Measurements from ENCODE around the gene GPR15LG.

DNA sequence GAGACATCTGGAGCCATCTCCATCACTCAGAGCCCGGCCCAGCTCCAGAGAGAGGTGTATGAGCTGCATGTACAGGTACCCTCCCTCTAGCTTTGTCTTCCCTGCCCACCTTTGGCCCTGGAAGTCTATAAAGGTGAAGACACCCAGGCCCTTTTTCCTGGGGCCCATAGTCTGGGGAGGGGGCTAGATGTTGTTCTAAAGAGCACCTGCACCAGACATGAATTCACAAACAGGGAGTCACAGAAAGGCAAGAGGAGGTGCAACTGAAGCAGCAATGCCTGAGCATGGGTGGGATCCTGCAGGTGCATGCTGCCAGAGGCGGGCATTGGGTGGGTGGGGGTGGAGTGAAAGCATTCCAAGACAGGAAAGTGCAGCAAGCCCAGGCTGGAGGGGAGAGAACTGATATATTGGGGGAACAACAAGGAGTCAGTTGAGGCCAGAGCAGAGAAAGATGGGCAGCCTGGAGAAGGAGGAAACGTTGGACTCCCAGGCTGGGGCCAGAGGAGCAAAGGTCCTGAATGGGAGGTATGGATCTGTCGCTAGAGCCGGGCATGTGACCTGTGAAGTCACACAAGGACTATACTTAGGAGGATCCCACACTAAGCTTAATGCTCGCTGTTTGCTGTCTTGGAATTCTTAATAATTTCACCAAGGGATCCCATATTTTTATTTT lies 32.4 kb downstream of the GPR15LG start:
- TF ChIP-seq ZNF274 (IDR thresholded peaks at IDR 0.05; ENCODE audit: low read length) (no peak), ZNF274 (tag by site-specific recombination; IDR thresholded peaks at IDR 0.05; ENCODE audit: borderline replicate concordance) (no peak), ZNF350 (tag by site-specific recombination; IDR thresholded peaks at IDR 0.05) (no peak), ZNF423 (tag by site-specific recombination; IDR thresholded peaks at IDR 0.05) (no peak), ZNF660 (tag by site-specific recombination; IDR thresholded peaks at IDR 0.05) (no peak), GLIS1 (tag by site-specific recombination; IDR thresholded peaks at IDR 0.05) (no peak), ZNF24 (tag by site-specific recombination; IDR thresholded peaks at IDR 0.05) (no peak), ZNF624 (tag by site-specific recombination; IDR thresholded peaks at IDR 0.05) (no peak), EGR2 (tag by site-specific recombination; IDR thresholded peaks at IDR 0.05; ENCODE audit: low read depth) (no peak)
- TF ChIP-seq, protein P1, sequence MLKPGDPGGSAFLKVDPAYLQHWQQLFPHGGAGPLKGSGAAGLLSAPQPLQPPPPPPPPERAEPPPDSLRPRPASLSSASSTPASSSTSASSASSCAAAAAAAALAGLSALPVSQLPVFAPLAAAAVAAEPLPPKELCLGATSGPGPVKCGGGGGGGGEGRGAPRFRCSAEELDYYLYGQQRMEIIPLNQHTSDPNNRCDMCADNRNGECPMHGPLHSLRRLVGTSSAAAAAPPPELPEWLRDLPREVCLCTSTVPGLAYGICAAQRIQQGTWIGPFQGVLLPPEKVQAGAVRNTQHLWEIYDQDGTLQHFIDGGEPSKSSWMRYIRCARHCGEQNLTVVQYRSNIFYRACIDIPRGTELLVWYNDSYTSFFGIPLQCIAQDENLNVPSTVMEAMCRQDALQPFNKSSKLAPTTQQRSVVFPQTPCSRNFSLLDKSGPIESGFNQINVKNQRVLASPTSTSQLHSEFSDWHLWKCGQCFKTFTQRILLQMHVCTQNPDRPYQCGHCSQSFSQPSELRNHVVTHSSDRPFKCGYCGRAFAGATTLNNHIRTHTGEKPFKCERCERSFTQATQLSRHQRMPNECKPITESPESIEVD (tag by site-specific recombination; IDR thresholded peaks at IDR 0.05), result no peak
- TF ChIP-seq, protein P2, sequence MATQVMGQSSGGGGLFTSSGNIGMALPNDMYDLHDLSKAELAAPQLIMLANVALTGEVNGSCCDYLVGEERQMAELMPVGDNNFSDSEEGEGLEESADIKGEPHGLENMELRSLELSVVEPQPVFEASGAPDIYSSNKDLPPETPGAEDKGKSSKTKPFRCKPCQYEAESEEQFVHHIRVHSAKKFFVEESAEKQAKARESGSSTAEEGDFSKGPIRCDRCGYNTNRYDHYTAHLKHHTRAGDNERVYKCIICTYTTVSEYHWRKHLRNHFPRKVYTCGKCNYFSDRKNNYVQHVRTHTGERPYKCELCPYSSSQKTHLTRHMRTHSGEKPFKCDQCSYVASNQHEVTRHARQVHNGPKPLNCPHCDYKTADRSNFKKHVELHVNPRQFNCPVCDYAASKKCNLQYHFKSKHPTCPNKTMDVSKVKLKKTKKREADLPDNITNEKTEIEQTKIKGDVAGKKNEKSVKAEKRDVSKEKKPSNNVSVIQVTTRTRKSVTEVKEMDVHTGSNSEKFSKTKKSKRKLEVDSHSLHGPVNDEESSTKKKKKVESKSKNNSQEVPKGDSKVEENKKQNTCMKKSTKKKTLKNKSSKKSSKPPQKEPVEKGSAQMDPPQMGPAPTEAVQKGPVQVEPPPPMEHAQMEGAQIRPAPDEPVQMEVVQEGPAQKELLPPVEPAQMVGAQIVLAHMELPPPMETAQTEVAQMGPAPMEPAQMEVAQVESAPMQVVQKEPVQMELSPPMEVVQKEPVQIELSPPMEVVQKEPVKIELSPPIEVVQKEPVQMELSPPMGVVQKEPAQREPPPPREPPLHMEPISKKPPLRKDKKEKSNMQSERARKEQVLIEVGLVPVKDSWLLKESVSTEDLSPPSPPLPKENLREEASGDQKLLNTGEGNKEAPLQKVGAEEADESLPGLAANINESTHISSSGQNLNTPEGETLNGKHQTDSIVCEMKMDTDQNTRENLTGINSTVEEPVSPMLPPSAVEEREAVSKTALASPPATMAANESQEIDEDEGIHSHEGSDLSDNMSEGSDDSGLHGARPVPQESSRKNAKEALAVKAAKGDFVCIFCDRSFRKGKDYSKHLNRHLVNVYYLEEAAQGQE (tag by site-specific recombination; IDR thresholded peaks at IDR 0.05), result no peak
- TF ChIP-seq, protein P3, sequence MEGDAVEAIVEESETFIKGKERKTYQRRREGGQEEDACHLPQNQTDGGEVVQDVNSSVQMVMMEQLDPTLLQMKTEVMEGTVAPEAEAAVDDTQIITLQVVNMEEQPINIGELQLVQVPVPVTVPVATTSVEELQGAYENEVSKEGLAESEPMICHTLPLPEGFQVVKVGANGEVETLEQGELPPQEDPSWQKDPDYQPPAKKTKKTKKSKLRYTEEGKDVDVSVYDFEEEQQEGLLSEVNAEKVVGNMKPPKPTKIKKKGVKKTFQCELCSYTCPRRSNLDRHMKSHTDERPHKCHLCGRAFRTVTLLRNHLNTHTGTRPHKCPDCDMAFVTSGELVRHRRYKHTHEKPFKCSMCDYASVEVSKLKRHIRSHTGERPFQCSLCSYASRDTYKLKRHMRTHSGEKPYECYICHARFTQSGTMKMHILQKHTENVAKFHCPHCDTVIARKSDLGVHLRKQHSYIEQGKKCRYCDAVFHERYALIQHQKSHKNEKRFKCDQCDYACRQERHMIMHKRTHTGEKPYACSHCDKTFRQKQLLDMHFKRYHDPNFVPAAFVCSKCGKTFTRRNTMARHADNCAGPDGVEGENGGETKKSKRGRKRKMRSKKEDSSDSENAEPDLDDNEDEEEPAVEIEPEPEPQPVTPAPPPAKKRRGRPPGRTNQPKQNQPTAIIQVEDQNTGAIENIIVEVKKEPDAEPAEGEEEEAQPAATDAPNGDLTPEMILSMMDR (tag by site-specific recombination; IDR thresholded peaks at IDR 0.05), result no peak
- TF ChIP-seq, protein P4, sequence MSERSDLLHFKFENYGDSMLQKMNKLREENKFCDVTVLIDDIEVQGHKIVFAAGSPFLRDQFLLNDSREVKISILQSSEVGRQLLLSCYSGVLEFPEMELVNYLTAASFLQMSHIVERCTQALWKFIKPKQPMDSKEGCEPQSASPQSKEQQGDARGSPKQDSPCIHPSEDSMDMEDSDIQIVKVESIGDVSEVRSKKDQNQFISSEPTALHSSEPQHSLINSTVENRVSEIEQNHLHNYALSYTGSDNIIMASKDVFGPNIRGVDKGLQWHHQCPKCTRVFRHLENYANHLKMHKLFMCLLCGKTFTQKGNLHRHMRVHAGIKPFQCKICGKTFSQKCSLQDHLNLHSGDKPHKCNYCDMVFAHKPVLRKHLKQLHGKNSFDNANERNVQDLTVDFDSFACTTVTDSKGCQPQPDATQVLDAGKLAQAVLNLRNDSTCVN (tag by site-specific recombination; optimal IDR thresholded peaks at IDR 0.05), result no peak

Measured in HEK293 (cell line).